HG02610 (cell line): ENCODE results near the gene HJURP.

Experiments
- ATAC-seq: cut with Tn5 transposase; IDR thresholded peaks from one replicate; pipeline ENCODE4 v1.9.1; 2021; ENCODE audit warnings: mild to moderate bottlenecking, moderate library complexity; ENCODE audit not compliant: unreplicated experiment

HJURP gene

DNA sequence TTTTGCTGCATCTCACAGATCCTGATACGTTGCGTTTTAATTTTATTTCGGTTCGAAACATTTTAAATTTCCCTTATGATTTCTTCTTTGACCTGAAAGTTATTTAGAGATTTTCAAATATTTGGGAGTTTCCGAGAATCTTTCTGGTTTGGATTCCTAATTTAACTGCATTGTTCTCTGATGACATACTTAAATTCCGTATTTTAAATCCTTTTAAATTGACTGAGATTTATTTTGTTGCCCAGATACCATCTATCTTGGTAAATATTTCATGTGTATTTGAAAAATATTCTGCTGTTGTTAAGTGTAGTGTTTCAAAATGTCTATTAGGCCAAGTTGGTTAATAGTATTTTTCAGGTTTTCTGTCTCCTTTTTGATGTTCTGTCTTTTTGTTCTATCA, 38.5 kb downstream of the HJURP start:
- no peak for ATAC-seq

DNA sequence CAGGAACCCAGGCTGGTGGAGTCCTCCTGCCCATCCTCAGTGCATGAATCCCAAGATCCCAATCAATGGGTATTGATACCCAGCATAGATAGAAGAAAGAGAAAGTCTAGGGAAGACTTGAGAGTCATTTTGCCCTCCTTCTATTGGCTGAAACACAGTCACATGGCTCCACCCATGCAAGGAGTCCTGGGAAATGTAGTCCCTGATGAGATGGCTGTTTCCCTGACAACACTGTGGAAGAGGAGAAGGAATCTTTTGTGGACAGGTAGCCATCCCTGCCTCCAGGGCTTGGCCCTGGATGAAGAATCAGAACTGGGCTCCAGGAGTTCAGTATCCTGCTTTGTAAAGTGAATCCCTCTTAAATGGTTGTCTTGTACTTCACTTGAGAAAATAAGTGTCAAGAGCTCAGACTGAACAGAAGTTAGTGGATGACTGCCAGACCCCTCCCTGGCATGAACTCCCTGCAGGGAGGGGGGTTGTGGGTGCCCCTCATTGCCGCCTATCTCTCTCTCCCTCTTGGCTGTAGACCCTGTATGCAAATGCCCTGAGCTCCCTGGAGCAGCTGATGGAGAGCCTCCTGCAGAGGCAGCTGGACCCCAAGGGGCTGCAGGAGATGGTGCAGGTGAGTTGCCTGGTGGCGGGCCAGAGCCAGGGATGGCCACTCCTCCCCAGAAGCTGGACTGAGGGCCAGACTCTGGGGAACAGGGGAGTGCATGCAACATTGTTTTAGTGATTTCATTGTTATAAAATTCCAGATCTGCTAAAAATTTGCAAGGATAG, 40.1 kb downstream of the HJURP start:
- ATAC-seq = no peak

DNA sequence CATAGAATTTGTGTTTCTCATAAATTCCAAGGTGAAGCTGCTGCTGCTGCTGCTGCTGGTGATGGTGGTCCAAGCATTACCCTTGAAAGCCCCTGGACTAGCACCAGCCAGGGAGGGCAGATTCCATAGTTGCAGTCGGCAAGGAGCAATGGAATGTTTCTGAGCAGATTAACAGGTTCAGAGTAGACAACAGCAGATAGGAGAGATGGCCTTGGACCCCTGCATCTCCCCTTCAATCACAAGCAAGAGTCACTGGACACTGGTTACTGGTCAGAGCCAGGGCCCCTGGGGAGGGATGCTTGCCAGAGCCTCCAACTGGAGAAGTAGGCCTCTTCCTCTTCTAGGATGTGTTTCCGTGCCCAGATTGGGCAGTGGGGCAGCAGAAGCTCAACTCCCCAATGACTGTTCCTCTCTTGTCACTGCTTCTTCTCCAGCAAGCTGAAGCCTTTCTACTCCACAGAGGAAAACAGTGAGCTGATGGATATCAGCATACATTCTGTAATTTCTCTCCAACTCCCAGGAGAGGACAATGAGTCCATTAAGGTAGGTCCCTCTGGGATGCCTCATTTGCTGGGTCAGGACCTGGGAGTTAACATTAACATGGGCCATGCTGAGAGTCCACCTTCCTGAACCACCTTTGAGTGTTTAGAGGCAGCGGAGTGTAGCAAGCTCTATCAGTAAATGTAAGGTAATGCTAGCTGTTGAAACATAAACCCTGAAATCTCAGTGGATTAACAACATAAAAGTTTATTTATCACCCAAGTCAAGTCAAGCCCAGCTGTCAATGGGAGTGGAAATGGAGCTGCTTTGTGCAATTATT, 40.9 kb downstream of the HJURP start:
- ATAC-seq = no peak

DNA sequence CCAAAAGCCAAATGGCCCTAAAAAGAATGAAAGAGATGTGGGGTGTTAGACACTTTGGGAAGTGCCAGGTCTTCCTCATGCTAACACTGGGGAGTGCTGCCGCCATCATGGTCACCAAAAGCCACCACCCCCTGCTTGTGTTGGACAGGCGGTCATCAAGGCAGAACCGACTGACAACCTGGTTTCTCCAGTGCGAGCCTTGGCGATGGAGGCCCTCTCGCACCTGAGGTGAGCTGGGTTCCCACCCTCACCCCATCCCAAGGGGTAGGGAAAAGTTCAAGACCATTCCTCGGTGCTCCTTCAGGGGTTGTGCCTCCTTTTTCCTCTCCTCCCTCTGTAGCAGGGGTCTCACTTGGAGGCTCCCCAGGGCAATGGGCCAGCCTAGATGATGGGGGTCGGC, 42.6 kb downstream of the HJURP start:
- ATAC-seq = no peak

DNA sequence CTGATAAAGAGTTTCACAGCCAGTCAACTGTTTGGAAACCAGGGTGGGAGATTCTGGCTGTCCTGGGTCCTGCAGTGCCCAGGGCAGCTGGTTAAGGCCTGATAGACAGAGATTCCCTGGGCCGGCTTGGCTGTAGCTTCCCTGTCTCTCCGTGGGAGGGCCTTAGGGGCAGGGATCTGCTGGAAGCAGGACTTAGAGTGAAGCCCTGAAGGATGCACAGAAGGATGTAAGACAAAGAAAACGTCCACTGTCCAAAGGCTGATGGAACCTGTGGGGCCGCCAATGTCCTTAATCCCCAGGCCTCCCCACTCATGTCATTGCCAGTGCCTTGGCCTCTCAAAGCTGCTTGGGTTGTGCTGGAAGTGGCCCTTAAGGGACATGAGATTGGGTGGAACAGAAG, 43.2 kb downstream of the HJURP start:
- no peak for ATAC-seq

DNA sequence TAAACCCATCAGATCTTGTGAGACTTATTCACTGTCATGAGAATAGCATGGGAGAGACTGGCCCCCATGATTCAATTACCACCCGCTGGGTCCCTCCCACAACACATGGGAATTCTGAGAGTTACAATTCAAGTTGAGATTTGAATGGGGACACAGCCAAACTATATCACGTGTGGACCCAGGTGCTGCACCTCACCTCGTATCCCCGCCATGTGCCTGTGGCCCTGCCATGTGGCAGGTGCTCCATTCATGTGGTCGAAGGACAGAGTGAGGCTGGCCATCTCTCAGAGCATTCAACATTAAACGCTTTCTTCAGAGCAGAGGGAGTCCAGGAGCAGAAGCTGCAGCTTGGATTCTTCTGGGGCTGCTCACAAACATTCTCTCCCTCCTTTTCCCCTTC, 44.0 kb downstream of the HJURP start:
- no peak for ATAC-seq

DNA sequence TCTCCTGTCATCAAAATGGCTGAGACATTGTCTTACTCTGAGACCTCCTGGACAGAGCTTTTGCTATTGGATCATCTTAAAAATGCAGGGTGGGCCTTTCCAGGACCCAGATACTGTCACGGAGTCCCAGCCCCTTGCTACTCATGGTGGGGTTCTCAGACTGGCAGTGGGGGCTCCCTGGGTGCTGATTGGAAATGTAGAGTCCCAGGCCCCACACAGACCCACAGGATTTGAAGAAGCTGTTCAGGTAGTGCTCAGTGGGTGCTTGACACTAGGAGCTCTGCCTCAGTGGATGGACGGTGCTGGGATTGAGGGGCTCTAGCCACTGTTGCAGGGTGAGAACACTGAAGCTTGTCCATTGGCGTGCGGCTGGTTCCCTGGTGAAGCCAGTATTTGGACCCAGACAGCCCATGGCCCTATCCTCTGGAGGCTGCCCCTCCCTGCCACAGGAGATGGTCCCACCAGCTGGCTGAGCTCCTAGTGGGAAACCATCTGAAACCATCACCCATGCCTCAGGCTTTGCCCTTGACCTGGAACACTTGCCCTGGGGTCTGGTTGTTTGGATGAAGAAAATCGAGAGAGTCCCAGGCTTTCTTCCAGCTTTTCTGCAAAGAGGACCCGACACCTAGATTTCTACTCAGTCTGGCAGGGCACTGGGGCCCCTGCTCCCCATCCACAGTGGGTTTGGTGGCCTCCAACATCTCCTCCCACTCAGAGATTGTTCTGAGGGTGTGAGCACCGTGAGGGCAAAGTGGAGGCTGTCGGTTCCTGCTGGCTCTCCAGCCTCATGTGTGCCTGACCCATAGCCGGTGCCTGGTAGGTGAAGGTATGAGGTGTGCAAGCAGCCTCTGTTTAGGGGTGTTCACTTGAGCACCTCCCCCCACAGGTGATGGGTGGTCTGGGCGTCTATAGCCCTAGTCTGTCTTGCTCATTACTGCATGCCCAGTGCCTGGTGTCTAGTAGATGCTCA, 46.1 kb downstream of the HJURP start:
- no peak for ATAC-seq

DNA sequence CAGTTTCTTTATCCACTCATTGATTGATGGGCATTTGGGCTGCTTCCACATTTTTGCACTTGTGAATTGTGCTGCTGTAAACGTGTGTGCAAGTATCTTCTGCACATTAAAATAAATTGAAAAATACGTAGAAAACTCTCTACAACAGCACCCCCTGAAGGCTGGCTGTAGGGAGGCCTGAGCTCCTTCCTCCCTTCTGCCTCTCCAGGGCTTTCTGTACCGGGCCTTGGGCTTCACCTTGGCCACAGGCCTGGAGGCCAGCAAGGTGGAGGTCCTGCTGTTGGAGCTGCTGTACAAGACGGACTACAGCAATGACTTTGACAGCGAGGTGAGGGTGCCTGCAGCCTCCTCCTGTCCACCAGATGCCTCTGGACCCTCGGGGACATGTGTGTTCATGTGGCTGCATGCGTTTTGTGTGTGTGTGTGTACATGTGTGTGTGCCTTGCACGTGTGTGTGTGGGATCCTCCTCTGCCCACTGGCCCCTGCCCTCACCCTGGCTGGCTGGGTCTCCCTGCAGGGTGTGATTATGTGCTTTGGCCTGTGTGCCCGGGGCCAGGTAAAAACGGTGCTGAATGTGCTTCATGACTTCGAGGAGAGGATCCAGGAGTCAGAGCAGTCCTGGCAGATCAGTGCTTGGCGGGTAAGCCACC, 47.0 kb downstream of the HJURP start:
- no peak for ATAC-seq

DNA sequence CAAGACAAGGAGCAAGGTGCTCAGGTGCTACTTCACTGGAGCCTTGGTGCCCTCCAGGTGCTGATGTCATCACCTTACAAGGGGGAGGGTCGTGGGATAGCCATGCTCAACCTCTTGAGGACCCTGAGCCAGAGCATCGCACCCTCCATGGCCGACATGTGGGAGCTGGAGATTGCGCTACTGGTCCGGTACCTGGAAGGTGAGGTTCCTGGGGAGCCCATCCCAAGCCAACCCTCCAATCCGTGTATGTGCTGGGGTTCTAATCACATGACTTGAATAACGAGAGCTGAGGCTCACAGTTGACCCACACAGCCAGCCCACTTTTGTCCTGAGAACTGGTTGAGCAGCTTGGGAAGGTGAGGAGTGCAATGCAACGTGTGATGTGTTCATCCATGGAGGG, 50.3 kb downstream of the HJURP start:
- no peak for ATAC-seq

DNA sequence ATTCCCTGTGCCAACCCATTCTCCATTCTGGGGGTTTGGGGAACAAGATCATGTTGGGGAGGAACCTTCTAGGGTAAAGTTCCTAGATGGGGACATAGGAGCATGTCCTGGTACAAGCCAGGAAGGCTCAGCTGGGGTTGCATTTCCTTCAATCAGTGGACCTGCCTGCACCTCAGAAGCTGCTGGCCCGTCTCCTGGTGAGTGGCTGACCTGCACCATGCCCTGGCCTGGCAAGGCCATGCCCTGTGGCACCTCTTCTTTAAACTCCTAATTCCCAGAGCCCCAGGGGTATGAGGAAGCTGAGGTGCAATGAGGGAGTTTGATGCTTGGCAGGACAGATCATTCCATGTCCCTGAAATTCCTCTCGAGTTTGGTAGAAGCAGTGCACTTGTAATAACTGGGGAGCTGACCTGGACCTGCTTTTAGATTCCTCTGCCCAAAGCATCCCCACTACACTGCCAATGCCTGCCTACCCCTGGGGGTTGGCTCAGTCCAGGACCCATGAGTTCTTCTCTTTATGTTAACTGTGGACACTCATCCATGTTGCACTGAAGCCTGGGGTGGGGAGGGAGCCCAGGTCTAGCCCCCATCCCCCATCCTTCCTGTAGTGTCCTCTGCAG, 50.9 kb downstream of the HJURP start:
- no peak for ATAC-seq

DNA sequence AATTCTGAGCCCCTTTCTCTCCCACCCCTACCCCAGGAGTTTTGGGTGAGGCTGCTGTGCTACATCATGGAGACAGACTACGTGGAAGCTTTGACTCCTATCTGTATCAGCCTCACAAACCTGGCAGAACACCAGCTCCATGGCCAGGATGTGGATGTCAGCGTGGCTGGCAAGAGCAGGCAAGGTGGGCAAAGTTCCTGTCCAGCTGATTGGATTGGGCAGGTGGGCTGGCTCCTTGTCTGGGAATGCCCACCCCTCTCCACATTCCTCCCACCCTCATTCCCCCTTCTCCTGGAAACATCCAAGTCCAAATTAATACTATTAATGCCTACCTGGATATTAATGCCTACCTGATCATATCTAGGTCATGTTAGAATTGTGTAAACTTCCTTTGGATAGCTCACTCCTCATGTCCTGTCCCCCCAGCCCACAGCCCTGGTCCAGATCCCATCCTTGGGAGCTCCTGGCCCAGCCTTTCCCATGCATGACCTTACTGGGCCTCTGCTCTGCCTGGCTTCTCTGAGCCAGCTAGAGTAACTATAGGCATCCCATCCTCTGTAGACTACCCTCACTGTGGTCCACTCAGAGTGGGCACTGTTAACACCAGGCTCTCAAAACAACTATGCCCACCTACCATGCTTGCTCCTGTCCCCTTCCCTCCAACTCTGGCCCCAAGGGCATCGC, 52.1 kb downstream of the HJURP start:
- no peak for ATAC-seq

DNA sequence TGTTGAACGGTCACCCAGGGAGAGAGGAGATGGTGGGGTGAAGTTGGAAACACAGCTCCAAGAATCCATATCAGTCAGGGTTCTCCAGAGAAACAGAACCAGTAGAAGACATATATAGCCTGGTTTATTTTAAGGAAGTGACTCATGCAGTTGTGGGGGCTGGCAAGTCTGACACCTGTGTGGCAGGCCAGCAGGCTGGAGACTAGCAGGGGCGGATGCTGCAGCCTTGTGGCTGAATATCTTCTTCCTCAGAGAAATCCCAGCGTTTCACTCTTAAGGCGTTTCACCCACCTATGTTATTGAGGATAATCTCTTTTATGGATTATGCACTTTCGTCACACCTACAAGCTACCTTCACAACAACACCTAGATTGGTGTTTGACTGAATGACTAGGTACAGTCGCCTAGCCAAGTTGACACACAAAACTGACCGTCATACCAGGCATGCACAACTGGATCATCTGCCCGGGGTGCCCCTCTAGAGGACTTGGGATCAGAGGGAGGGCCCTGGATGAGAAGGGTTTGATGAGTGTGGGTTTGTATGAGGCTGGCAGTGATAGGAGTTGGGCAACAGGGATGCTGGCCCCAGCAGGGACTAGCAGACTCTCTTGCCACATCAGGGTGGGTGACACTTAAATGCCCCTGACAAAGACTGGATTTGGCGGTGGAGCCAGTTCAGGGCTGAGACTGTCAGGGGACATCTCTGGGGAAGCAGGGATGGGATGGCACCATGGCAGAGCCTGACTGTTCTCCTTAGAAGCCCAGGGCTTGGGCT, 52.8 kb downstream of the HJURP start:
- ATAC-seq = no peak

DNA sequence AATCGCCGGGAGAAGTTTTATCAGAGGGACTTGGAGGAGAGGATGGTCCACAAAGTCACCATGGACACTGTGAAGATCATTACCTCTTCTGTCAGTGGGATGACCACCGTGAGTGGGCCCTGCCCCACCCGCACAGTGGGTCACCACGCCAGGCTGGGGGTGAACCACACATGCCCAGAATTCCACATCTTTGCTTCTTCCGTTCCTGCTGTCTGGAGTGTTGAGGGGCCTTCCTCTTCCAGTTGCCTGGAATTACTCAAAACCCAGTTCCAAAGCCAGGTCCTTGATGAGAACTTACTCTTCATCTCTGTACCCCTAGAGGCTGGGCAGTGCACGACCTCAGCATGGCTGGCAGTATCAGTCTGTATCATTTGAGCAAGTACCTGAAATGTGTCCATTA, 54.1 kb downstream of the HJURP start:
- ATAC-seq = no peak

DNA sequence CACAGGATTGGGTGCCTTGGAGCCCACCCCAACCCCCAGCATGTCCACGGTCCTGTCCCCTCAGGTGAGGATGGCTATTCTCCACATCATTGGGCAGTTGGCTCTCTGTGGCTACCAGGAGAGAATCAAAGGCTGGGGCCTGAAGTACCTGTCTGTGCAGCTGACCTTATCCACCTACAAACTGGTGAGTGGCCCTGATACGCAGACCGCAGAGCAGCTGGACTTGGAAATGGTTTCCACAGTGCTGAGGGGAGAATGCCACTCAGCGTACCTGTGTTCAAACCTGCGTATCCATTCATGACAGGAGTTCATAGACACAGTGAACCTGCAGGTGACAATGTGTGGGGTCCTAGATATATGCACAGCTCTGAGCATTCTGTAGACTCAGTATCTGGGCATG, 54.6 kb downstream of the HJURP start:
- ATAC-seq = no peak

DNA sequence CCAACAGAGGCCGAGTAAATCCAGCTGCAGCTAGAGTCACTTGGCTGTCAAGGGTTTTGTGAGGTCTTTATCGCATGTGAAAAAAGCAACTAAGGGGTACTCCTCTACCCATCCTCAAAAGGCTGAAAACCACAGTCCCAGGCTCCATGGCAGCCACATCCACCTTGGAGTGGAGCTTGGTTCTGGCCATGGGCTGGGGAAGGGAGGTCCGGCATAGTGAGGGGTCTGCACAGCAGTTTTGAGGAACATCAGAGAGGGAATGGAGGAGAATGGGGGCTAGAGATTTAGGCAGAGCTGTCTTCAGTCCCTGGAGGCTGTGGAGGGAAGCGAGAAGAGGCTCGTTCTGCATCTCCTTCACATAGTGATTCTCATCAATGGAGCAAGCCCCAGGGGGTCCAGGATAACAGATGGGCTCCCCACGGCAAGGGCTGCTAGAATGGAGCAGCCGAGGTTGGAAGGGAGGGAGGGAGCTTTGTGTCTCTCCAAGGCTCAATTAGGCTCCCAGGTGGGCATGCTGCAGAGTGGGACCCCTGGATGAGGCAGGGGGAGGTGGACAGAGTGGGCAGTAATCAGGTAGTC, 55.2 kb downstream of the HJURP start:
- no peak for ATAC-seq

DNA sequence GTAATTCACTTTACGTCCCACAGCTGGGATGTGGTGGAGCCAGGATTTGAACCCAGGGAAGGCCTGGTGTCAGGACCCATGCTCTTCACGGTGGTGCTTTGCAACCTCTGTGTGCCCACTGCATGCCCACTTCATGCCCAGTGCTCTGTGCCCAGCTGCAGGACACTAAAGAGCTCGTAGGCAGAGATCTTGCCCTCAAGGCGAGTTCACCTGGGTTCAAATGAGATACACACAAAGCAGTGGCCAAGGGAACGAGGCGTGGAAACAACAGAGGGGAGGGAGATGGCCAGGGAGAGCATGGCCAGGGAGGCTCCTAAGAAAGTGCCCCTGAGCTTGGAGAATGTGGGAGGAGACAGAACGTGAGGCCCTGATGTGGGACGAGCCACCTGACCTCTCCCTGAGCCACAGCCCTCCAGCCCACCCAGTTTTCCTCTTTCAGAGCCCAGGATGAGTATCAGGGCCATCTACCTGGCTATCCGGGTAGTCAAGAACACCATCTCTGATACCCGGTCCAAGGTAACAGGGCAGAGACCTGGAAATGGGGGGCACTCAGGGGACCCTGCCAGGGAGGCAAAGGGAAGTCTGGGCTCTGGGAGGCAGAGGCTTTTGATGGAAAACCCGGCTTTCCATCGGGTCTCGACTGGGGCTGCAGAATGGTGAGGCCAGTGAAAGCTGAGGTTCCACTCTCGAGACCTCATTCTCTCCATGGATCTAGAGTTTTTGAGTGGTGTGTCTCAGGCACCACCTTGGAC, 55.8 kb downstream of the HJURP start:
- ATAC-seq = no peak

DNA sequence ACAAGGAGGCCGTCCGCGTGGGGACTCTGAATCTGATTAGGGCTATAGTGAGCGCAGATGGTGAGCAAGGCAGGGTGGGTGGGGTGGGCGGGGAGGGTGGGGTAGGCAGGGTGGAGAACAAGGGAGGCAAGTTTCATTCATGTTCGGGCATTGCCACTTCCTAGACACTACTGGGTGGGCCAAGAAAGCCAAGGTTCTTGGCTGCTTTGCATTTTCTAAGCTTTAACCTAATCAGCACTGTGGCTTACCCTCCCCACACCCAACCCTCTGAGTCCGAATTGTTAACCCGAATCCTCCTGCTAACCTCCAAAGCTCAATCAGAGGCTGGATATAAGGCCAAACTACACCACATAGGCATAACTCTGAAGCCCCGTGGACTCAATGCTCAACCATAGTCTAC, 58.1 kb downstream of the HJURP start:
- ATAC-seq = no peak

DNA sequence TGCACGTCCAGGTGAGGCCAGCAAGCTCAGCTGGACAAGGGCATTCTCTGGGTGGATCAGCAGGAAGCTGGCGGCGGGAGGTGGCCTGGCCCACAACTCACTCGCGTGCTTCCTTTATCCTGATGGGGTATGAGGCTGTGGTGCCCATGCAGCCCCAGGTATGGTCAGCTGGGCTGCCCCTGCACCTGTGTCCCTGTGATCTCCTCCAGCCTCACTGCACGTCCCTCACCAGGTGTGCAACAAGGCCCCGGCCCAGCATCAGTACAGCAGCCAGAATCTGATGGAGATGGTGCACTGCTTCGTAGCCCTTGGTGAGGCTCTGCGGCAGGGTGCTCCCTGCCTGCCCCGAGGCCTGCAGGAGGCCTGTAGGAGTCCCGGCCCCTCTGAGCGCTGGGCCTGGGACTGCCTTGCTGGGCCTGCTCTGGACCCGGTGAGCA, 58.6 kb downstream of the HJURP start:
- no peak for ATAC-seq
